Liver (tissue), 3 donors: Measurements from ENCODE around the gene LDB2.

Source experiments
- CTCF ChIP-seq: fragments of 150-350 bp; IDR thresholded peaks from 2 replicates; pipeline ENCODE4 v1.5.1; 2017; ENCODE audit warnings: improper control_type of control experiment, low read depth, low read length; ENCODE audit not compliant: missing input control
- EGR1 ChIP-seq, 2 donors: IDR thresholded peaks; 2 replicates each; pipeline ENCODE4 v1.6.1; 2016 to 2018; ENCODE audit warnings: antibody characterized with exemption in 2 of 2, low read depth in 2 of 2
- GABPA ChIP-seq, 2 donors: IDR thresholded peaks in 1 of 2; conservative IDR thresholded peaks in 1 of 2; 2 replicates each; pipeline ENCODE4 v1.6.1; 2016; ENCODE audit warnings: antibody characterized with exemption in 2 of 2, mild to moderate bottlenecking in 1 of 2, moderate library complexity in 1 of 2
- MAX ChIP-seq: IDR thresholded peaks from 2 replicates; pipeline ENCODE4 v1.6.1; 2016; ENCODE audit warnings: antibody characterized with exemption
- donor health status: healthy.
- donor health status: healthy.

- no peak for TF ChIP-seq MAX
- no peak for TF ChIP-seq EGR1 (IDR thresholded peaks at IDR 0.05; ENCODE audit: low read depth in 2 of 2)
- no peak for TF ChIP-seq GABPA (IDR thresholded peaks at IDR 0.05 in 1 of 2, conservative IDR thresholded peaks at IDR 0.05 in 1 of 2)
- no peak for TF ChIP-seq CTCF
Observed at GRCh38 chr4:16596267-16596666, 302.2 kb downstream of the LDB2 start.
